ENCODE results near the gene OR52K1.

DNA sequence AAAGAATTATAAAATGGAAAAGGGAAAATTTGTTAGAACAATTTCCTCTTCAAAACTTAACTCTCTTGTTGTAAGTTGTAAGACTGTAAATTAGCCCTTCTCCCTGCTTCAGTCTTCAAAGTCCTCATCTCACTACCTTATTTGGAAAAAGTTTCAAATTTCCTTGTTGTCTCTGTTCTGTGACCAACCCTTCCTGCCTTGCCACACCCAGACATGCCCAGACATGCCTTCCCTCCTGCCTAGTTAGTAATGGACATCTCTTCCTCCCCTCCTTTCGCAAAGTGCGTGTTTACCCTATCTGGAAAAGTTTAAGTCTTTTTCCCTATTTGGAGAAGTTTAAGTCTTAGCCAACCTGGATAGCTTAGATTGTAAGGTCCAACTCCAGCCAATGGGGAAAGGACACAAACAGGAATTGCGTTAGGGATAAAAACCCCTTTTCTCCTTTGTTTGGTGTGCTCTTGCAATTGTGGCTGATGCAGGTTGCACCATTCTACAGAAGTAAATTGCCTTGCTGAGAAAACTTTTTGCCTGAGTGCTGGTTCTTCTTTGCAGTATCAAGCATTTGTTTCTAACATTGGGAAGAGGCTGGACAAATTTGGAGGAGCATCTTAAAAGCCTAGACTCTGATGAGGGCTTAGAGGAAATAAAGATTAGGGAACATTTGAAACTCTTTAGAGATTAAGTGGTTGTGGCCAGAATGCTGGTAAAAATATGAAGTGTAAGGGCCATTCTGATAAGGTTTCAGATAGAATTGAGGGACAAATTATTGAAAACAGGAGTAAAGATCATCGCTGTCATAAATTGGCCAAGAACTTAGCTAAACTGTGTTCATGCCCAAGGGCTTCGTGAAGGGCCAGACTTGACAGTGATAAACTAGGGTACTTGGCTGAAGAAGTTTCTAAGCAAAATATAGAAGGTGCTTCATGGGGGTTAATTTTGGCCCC, 18.0 kb upstream of the OR52K1 start:
- TF ChIP-seq POLR2A (IDR thresholded peaks at IDR 0.05) (no peak), CTCF (IDR thresholded peaks at IDR 0.05) (no peak)
